Right atrium auricular region (tissue), 2 donors: ENCODE measurements around the gene SIAH3. TPM values are rescaled to one million over a fixed set of nuclear protein-coding genes. Genes with fewer than 3 reads are reported as not detected.

Source experiments
- DNase-seq: peaks from one replicate; pipeline ENCODE4 v3.0.0-alpha.2; 2019; ENCODE audit warnings: low spot score
- H3K27ac ChIP-seq, 2 donors: fragments of 200-600 bp; sonication (generic); 1 replicate in 1 of 2; 2 replicates in 1 of 2; pipeline ENCODE4 v1.5.1; 2016 to 2019
- H3K27me3 ChIP-seq, 2 donors: fragments of 200-600 bp; sonication (generic); one replicate each; pipeline versions ENCODE4 v1.5.1 to v1.6.0; 2017 to 2019
- H3K36me3 ChIP-seq: fragments of 200-600 bp; sonication (generic); one replicate; pipeline ENCODE4 v1.5.1; 2016
- H3K4me1 ChIP-seq, 2 donors: fragments of 200-600 bp; sonication (generic); one replicate each; pipeline versions ENCODE4 v1.5.1 to v1.6.0; 2017 to 2019
- H3K4me3 ChIP-seq, 2 donors: fragments of 200-600 bp; sonication (generic); 1 replicate in 1 of 2; 2 replicates in 1 of 2; pipeline ENCODE4 v1.5.1; 2017 to 2019; ENCODE audit warnings: mild to moderate bottlenecking in 1 of 2, moderate library complexity in 1 of 2
- H3K9me3 ChIP-seq, 2 donors: fragments of 200-600 bp; sonication (generic); one replicate each; pipeline ENCODE4 v1.5.1; 2019
- total RNA-seq, 2 donors: library from RNA; depleted of rRNA; stranded (reverse); fragments of >200 nt; gene quantifications; one replicate each; pipeline ENCODE4 v1.1.0, GENCODE V29; 2016
- TF ChIP-seq, protein P1 (sequence below), 2 donors: fragments of 200-600 bp; sonication (generic); IDR thresholded peaks; one replicate each; pipeline ENCODE4 v1.5.1; 2019; ENCODE audit warnings: antibody characterized with exemption in 2 of 2

Gene SIAH3
- total RNA-seq, 2 donors from 2014 or later: not detected

DNA sequence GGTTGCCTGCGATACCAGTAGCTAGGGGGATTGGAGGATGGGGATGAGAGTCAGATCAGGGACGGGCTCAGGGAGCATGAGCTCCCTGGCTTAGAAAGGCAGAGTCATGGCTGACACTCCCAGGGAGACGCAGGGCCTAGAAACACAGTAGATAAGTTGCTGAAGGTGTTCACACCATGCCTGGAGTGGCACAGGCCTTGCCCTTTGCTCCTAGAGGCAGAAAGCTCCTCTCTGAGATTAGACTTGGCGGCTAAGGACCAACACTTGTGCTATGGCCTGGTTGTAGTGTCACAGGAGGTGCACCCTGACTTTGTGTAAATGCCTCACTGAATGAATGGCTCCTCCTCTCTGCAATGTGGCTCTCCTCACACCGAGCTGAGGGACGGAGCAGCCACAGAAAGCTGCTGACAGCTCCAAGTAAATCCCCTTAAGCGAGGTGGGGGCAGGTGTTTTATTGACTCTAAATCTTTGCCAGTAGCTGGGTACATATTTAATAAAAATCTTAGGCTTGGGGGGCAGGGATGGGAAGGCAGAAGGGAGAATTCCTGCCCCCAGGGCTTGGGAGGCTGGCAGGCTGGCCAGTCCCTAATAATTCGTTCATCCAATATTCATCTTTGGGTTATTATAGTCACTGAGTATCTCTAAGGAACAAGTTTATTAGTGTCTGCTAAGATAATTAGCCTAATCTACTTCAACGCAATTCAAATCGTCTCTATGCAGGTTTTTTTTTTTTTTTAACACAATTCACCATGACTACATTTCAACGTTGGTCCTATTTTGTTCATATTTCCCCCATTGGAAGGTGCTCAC, 54.9 kb downstream of the SIAH3 start:
- Histone ChIP-seq H3K27ac (no peak overlapping the region), H3K9me3 (no peaks in the 10 kb centered on the region), H3K4me3 (no peak overlapping the region), H3K36me3 (no peaks in the 10 kb centered on the region), H3K27me3 (no peaks in the 10 kb centered on the region), H3K4me1 (peaks cover 0 to 9% of the 10 kb centered on the region in 2 donors)
- DNase-seq: no peak
- TF ChIP-seq, protein P1, sequence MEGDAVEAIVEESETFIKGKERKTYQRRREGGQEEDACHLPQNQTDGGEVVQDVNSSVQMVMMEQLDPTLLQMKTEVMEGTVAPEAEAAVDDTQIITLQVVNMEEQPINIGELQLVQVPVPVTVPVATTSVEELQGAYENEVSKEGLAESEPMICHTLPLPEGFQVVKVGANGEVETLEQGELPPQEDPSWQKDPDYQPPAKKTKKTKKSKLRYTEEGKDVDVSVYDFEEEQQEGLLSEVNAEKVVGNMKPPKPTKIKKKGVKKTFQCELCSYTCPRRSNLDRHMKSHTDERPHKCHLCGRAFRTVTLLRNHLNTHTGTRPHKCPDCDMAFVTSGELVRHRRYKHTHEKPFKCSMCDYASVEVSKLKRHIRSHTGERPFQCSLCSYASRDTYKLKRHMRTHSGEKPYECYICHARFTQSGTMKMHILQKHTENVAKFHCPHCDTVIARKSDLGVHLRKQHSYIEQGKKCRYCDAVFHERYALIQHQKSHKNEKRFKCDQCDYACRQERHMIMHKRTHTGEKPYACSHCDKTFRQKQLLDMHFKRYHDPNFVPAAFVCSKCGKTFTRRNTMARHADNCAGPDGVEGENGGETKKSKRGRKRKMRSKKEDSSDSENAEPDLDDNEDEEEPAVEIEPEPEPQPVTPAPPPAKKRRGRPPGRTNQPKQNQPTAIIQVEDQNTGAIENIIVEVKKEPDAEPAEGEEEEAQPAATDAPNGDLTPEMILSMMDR (IDR thresholded peaks at IDR 0.05): no peak

DNA sequence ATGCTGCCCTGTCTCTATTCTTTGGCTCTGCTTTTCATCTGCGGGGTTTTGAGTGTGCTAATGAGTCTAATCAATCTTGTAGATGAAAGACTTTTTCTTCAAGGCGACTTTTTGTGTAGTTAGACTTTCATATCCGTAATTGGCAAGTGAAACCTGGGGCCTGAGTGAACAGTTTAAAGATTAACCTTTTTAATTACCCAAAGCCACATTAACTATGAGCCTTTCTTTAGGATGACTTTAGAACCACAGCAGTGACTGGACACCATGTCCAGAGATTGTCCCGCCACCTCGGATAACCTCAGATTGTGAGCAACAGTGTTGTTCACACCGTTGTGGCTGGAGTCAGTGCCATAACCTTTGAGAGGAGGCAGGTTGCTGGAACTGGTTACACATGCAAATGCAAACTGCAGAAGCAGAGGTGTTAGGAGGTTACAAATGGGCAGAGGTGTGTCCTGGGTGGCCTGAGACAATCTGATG, 58.7 kb downstream of the SIAH3 start:
- no peak overlapping the region for H3K27ac ChIP-seq
- H3K36me3 ChIP-seq: no peaks in the 10 kb centered on the region
- TF ChIP-seq, protein P1 (IDR thresholded peaks at IDR 0.05): no peak
- H3K4me1 ChIP-seq: no peaks in the 10 kb centered on the region
- no peak overlapping the region for H3K4me3 ChIP-seq
- H3K9me3 ChIP-seq: no peaks in the 10 kb centered on the region
- DNase-seq: no peak
- H3K27me3 ChIP-seq: no peaks in the 10 kb centered on the region

DNA sequence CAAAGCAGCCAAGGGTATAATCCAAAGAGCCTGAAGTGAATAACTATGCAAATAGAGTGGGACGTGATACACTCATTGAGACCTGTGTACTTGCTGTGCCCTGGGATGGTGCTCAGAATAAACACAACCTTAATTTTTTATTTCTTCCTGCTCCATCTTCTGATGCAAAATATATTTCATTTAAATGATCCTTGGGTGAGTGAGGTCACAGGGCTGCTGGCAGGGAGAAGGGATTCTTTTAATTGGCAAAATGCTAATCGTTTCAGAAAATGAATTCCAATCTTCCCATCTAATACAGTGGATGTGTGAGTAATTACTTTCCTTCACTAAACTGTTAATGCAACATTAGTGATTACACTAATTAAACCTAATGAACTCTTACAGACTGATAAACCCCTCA, 63.5 kb downstream of the SIAH3 start:
- no peaks in the 10 kb centered on the region for H3K36me3 ChIP-seq
- no peaks in the 10 kb centered on the region for H3K27me3 ChIP-seq
- no peak overlapping the region for H3K4me3 ChIP-seq
- no peaks in the 10 kb centered on the region for H3K9me3 ChIP-seq
- no peaks in the 10 kb centered on the region for H3K4me1 ChIP-seq
- no peak overlapping the region for H3K27ac ChIP-seq
- DNase-seq: no peak
- TF ChIP-seq, protein P1 (IDR thresholded peaks at IDR 0.05): no peak

DNA sequence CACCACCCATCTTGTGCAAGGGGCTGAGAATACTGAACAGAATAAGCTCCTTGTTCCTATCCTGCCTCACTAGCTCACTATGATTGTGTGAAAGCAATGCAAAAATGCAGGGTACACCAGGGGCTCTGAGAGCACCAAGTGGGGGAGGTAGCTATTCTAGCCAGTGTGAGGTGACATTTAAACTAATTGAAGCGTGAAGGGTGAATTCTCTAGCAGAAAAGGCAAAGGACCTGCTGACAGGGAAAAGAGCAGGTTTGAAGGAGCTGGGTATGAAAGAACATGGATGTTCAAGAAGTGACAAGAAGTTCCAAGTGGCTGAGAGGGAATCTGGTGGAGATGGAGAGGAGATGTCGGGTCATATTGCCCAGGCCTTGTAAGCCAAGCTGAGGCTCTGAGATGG, 64.2 kb downstream of the SIAH3 start:
- Histone ChIP-seq H3K9me3 (no peaks in the 10 kb centered on the region), H3K27ac (no peak overlapping the region), H3K4me1 (no peaks in the 10 kb centered on the region), H3K36me3 (no peaks in the 10 kb centered on the region), H3K4me3 (no peak overlapping the region), H3K27me3 (no peaks in the 10 kb centered on the region)
- TF ChIP-seq, protein P1 (IDR thresholded peaks at IDR 0.05): no peak
- DNase-seq: no peak

DNA sequence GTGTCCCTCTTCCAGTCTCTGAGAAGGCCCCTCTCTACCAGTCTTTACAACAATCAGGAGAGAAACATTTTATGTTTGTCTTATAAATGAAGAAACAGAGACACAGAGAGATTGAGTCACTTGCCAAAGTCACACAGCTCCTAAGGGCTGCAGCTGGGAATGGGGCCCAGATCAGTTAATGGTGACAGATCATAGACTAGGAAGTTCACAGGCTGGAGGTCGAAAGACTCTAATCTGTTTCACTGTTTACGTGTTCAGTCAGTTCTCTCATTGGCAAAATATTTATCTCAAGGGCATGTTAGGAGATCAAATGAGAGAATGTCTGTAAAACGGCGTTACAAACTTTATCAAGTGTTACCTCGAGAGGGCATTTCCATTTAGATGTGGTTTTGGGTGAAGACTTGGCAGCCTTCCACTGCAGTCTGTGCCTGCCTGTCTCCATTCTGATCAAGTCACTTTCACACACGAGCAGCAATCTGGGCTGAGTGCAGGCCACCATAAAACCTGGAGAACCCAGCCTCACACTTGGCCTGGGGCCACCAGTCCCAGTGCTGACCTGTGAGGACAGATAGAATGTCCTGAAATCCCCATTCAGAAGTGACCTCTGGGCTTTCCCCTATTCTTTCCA, 65.1 kb downstream of the SIAH3 start:
- DNase-seq: no peak
- TF ChIP-seq, protein P1 (IDR thresholded peaks at IDR 0.05): no peak
- Histone ChIP-seq H3K9me3 (no peaks in the 10 kb centered on the region), H3K27me3 (no peaks in the 10 kb centered on the region), H3K27ac (no peak overlapping the region), H3K36me3 (no peaks in the 10 kb centered on the region), H3K4me3 (no peak overlapping the region), H3K4me1 (peaks cover 0 to 7% of the 10 kb centered on the region in 2 donors)
